ENCODE measurements around the gene KRTAP9-4. TPM values are rescaled to one million over a fixed set of nuclear protein-coding genes. Genes with fewer than 3 reads are reported as not detected.
"Not testable (repeated sequence)": the region's sequence is repeated elsewhere in the genome, so short reads cannot be mapped to it uniquely, and the experiment has no call there.

KRTAP9-4 gene
- polyA plus RNA-seq, 6 donors from 2014 or later = not detected

- not testable (repeated sequence) for H3K9me3 Mint-ChIP-seq; ATAC-seq (ENCODE audit: low read depth in 2 of 2); DNase-seq; H3K36me3 Mint-ChIP-seq
- H3K4me3 Mint-ChIP-seq = peak overlapping the region in 1 of 8 donors; percentile 66
- peaks cover 0 to 18% (median 8%) of the 10 kb centered on the region in 3 donors for H3K27me3 Mint-ChIP-seq
- peaks cover 7 to 19% (median 18%) of the 10 kb centered on the region in 3 donors for H3K4me1 Mint-ChIP-seq
- peak overlapping the region in 3 of 6 donors; percentile 0 to 63 (median 55) for H3K27ac Mint-ChIP-seq
These were observed 2.3 kb upstream of the KRTAP9-4 start for GRCh38 chr17:41246995-41247787.

- Mint-ChIP-seq H3K27ac (no peak overlapping the region), H3K36me3 (no peaks in the 10 kb centered on the region), H3K9me3 (peaks cover 0 to 3% (median 0%) of the 10 kb centered on the region in 7 donors), H3K4me3 (no peak overlapping the region), H3K4me1 (peaks cover 17 to 27% (median 23%) of the 10 kb centered on the region in 3 donors), H3K27me3 (peaks cover 8 to 32% (median 29%) of the 10 kb centered on the region in 3 donors)
- DNase-seq = no peak
- no peak for ATAC-seq (ENCODE audit: low read depth in 2 of 2)
These were observed 1.8 kb downstream of the KRTAP9-4 start for GRCh38 chr17:41251261-41251660.

- Mint-ChIP-seq H3K36me3 (no peaks in the 10 kb centered on the region), H3K27ac (peak overlapping the region in 1 of 6 donors; percentile 71), H3K27me3 (peaks cover 32 to 61% (median 46%) of the 10 kb centered on the region in 3 donors), H3K9me3 (no peaks in the 10 kb centered on the region), H3K4me3 (no peak overlapping the region), H3K4me1 (peaks cover 10 to 18% (median 10%) of the 10 kb centered on the region in 3 donors)
- ATAC-seq (ENCODE audit: low read depth in 2 of 2) = no peak
- DNase-seq = no peak
These were observed 5.4 kb downstream of the KRTAP9-4 start for GRCh38 chr17:41254861-41255260.

GRCh38 chr17:41255381-41256290 is 6.1 kb downstream of the KRTAP9-4 start, which contains the start of gene KRTAP9-9:
Gene KRTAP9-9, plus strand, starts transcription at chr17:41255384.
- H3K36me3 Mint-ChIP-seq; H3K9me3 Mint-ChIP-seq; DNase-seq; ATAC-seq (ENCODE audit: low read depth in 2 of 2): not testable (repeated sequence)
- Mint-ChIP-seq H3K4me1 (peaks cover 10 to 12% (median 10%) of the 10 kb centered on the region in 3 donors), H3K27me3 (peaks cover 37 to 54% (median 39%) of the 10 kb centered on the region in 3 donors), H3K27ac (peak within 1 kb of the TSS in 2 of 6 donors; percentile 71 to 72), H3K4me3 (peak within 1 kb of the TSS in 1 of 8 donors; percentile 43)

- H3K9me3 Mint-ChIP-seq = peaks cover 0 to 4% (median 0%) of the 10 kb centered on the region in 7 donors
- H3K27me3 Mint-ChIP-seq = peaks cover 37 to 54% (median 38%) of the 10 kb centered on the region in 3 donors
- no peak for ATAC-seq (ENCODE audit: low read depth in 2 of 2)
- no peaks in the 10 kb centered on the region for H3K36me3 Mint-ChIP-seq
- peaks cover 10 to 12% (median 10%) of the 10 kb centered on the region in 3 donors for H3K4me1 Mint-ChIP-seq
- no peak for DNase-seq
- no peak overlapping the region for H3K27ac Mint-ChIP-seq
- H3K4me3 Mint-ChIP-seq = no peak overlapping the region
These were observed 6.8 kb downstream of the KRTAP9-4 start for GRCh38 chr17:41256291-41256685.

- DNase-seq (no peak), ATAC-seq (ENCODE audit: low read depth in 2 of 2) (no peak)
- Mint-ChIP-seq H3K27me3 (peaks cover 27 to 47% (median 42%) of the 10 kb centered on the region in 3 donors), H3K36me3 (no peaks in the 10 kb centered on the region), H3K27ac (no peak overlapping the region), H3K4me3 (no peak overlapping the region), H3K9me3 (peaks cover 0 to 4% (median 0%) of the 10 kb centered on the region in 7 donors), H3K4me1 (peaks cover 0 to 13% (median 13%) of the 10 kb centered on the region in 3 donors)
These were observed 8.9 kb downstream of the KRTAP9-4 start for GRCh38 chr17:41258406-41258805.

- Mint-ChIP-seq H3K27me3 (peaks cover 29 to 35% (median 31%) of the 10 kb centered on the region in 3 donors), H3K4me1 (peaks cover 0 to 13% (median 12%) of the 10 kb centered on the region in 3 donors), H3K4me3 (no peak overlapping the region), H3K36me3 (peaks cover 0 to 4% of the 10 kb centered on the region in 2 donors), H3K9me3 (peaks cover 0 to 4% (median 0%) of the 10 kb centered on the region in 7 donors), H3K27ac (peak overlapping the region in 2 of 6 donors; percentile 12 to 15)
- no peak for DNase-seq
- ATAC-seq (ENCODE audit: low read depth in 2 of 2) = no peak
These were observed 13.7 kb downstream of the KRTAP9-4 start for GRCh38 chr17:41263212-41263611.

- ATAC-seq (ENCODE audit: low read depth in 2 of 2) = no peak
- H3K4me1 Mint-ChIP-seq = peaks cover 0 to 18% (median 12%) of the 10 kb centered on the region in 3 donors
- H3K9me3 Mint-ChIP-seq = peaks cover 0 to 5% (median 0%) of the 10 kb centered on the region in 7 donors
- no peak for DNase-seq
- peaks cover 19 to 31% (median 27%) of the 10 kb centered on the region in 3 donors for H3K27me3 Mint-ChIP-seq
- H3K4me3 Mint-ChIP-seq = no peak overlapping the region
- peak overlapping the region in 1 of 6 donors; percentile 33 for H3K27ac Mint-ChIP-seq
- peaks cover 0 to 4% of the 10 kb centered on the region in 2 donors for H3K36me3 Mint-ChIP-seq
These were observed 15.1 kb downstream of the KRTAP9-4 start for GRCh38 chr17:41264599-41264998.

GRCh38 chr17:41265078-41265477 is 15.6 kb downstream of the KRTAP9-4 start, which contains the start of gene KRTAP9-6:
Gene KRTAP9-6, plus strand, starts transcription at chr17:41265378. Its CDS starts 0 bp downstream, at chr17:41265378.
- peak within 1 kb of the TSS in 3 of 6 donors; percentile 32 to 78 (median 33) for H3K27ac Mint-ChIP-seq
- DNase-seq = no peak
- no peak within 1 kb of the TSS for H3K4me3 Mint-ChIP-seq
- H3K27me3 Mint-ChIP-seq = peaks cover 19 to 31% (median 27%) of the 10 kb centered on the region in 3 donors
- H3K4me1 Mint-ChIP-seq = peaks cover 0 to 18% (median 12%) of the 10 kb centered on the region in 3 donors
- H3K36me3 Mint-ChIP-seq = peaks cover 0 to 4% of the 10 kb centered on the region in 2 donors
- H3K9me3 Mint-ChIP-seq = peaks cover 0 to 5% (median 0%) of the 10 kb centered on the region in 7 donors
- no peak for ATAC-seq (ENCODE audit: low read depth in 2 of 2)

GRCh38 chr17:41267711-41268110 is 18.2 kb downstream of the KRTAP9-4 start:
- Mint-ChIP-seq H3K27me3 (peaks cover 26 to 28% (median 27%) of the 10 kb centered on the region in 3 donors), H3K27ac (no peak overlapping the region), H3K4me3 (no peak overlapping the region), H3K4me1 (peaks cover 5 to 18% (median 10%) of the 10 kb centered on the region in 3 donors), H3K36me3 (peaks cover 0 to 4% of the 10 kb centered on the region in 2 donors), H3K9me3 (peaks cover 0 to 5% (median 0%) of the 10 kb centered on the region in 7 donors)
- no peak for ATAC-seq (ENCODE audit: low read depth in 2 of 2)
- no peak for DNase-seq

GRCh38 chr17:41271323-41271722 is 21.8 kb downstream of the KRTAP9-4 start:
- not testable (repeated sequence) for H3K4me3 Mint-ChIP-seq; H3K9me3 Mint-ChIP-seq; DNase-seq; H3K36me3 Mint-ChIP-seq; ATAC-seq (ENCODE audit: low read depth in 2 of 2)
- peak overlapping the region in 1 of 6 donors; percentile 88 for H3K27ac Mint-ChIP-seq
- H3K27me3 Mint-ChIP-seq = peaks cover 19 to 33% (median 25%) of the 10 kb centered on the region in 3 donors
- H3K4me1 Mint-ChIP-seq = peaks cover 2 to 14% (median 12%) of the 10 kb centered on the region in 3 donors

GRCh38 chr17:41271858-41272257 is 22.4 kb downstream of the KRTAP9-4 start:
- H3K4me3 Mint-ChIP-seq = no peak overlapping the region
- no peaks in the 10 kb centered on the region for H3K36me3 Mint-ChIP-seq
- H3K27ac Mint-ChIP-seq = peak overlapping the region in 1 of 6 donors; percentile 88
- peaks cover 19 to 35% (median 29%) of the 10 kb centered on the region in 3 donors for H3K27me3 Mint-ChIP-seq
- H3K9me3 Mint-ChIP-seq = peaks cover 0 to 5% (median 0%) of the 10 kb centered on the region in 7 donors
- DNase-seq (no peak), ATAC-seq (ENCODE audit: low read depth in 2 of 2) (no peak)
- peaks cover 2 to 14% (median 14%) of the 10 kb centered on the region in 3 donors for H3K4me1 Mint-ChIP-seq

Data from naive B cell (primary cell).